ENCODE data around the gene CASTOR2. TPM values are rescaled to one million over a fixed set of nuclear protein-coding genes. Genes with fewer than 3 reads are reported as not detected.

CASTOR2 gene
- total and polyA plus RNA-seq, 2 of the 8 experiments (the other 6 are each of a cell fraction or from before 2014, with no cell fraction given) = 12.1 to 47.8 TPM

DNA sequence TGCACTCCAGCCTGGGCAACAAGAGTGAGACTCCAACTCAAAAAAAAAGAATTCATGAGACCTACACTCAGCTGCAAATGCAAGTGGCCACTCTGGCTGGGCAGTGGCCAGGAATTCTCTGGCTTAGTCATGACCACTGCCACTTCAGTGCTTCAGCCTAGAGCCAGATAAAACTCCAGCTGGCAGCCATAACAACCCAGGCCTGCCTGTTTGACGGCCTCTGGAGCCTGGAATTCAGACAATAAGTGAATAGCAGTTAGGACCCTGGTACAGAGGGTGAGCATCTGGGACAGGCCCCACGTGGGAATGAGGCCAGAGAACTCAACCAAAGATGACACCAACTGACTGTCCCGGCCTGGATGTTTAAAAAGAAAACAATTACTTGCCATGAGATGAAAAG, 90.2 kb downstream of the CASTOR2 start:
- no peak overlapping the region for H2AK5ac ChIP-seq (ENCODE audit: low read depth, low read length)
- 92% methylated on average over 3 of the region's 3 CpGs; no CpG with 5 or more reads in 1 of the 2 experiments for WGBS, 2 experiments (ENCODE audit: extremely low coverage in 1 of 2, insufficient coverage in 1 of 2, insufficient read length in 1 of 2, insufficient replicate concordance in 2 of 2, low coverage in 1 of 2, low lambda C conversion rate in 2 of 2, missing lambda C conversion rate in 1 of 2)
- H3K18ac ChIP-seq (ENCODE audit: extremely low read depth, low read length) = no peak overlapping the region
- no peak overlapping the region for H2AFZ ChIP-seq (ENCODE audit: low read length)
- H3K4me3 ChIP-seq (ENCODE audit: extremely low read depth in 1 of 4, insufficient read depth in 2 of 4, low read depth in 3 of 4, low read length in 4 of 4) = no peak overlapping the region
- no peak overlapping the region for H3K56ac ChIP-seq (replicated peaks; ENCODE audit: insufficient read length, low read depth, low read length)
- no peak overlapping the region for H2BK5ac ChIP-seq (ENCODE audit: low read depth, low read length)
- H3K4ac ChIP-seq (replicated peaks; ENCODE audit: insufficient read length, low read depth, low read length) = no peak overlapping the region
- no peaks in the 10 kb centered on the region for H3K9me3 ChIP-seq (ENCODE audit: insufficient read depth in 2 of 2, low read depth in 1 of 2, low read length in 1 of 2)
- no peaks in the 10 kb centered on the region for H3K79me2 ChIP-seq (ENCODE audit: control insufficient read depth in 1 of 2, insufficient read depth in 2 of 2, low read length in 2 of 2)
- no peak overlapping the region for H3K4me2 ChIP-seq (ENCODE audit: insufficient read depth in 1 of 2, low read depth in 2 of 2, low read length in 2 of 2)
- no peaks in the 10 kb centered on the region; the same call in 1 of the 2 replicates for H3K79me1 ChIP-seq (ENCODE audit: low read depth, low read length)
- POLR2A ChIA-PET (ENCODE audit: partially characterized antibody) = interaction anchor here (3.1 kb wide), 1 partner anchor 17 kb away, joined by 15 read pairs; no protein-coding TSS in a partner anchor
- H3K4me1 ChIP-seq (replicated peaks in 1 of 4; ENCODE audit: control insufficient read depth in 3 of 4, insufficient read depth in 4 of 4, low read length in 3 of 4) = no peaks in the 10 kb centered on the region
- H4K8ac ChIP-seq (ENCODE audit: extremely low read depth, insufficient read depth, low read length) = no peak overlapping the region
- H4K20me1 ChIP-seq (replicated peaks in 1 of 2; ENCODE audit: control insufficient read depth in 1 of 2, insufficient read depth in 2 of 2, low read length in 2 of 2) = no peaks in the 10 kb centered on the region
- no peak overlapping the region for H2BK12ac ChIP-seq (ENCODE audit: low read depth, low read length)
- CTCF ChIA-PET (ENCODE audit: partially characterized antibody) = interaction anchor here (1.2 to 2.4 kb wide), 2 partner anchors 10 to 21 kb away, joined by 5 to 6 read pairs; no protein-coding TSS in a partner anchor
- FAIRE-seq = no peak
- no peak overlapping the region for H2BK120ac ChIP-seq (replicated peaks; ENCODE audit: low read depth, low read length)
- DNase-seq (ENCODE audit: low read depth in 1 of 2, low spot score in 2 of 2) = no peak
- H2BK20ac ChIP-seq (ENCODE audit: low read length) = no peak overlapping the region
- no peak overlapping the region for H3K9ac ChIP-seq (replicated peaks in 1 of 4; ENCODE audit: extremely low read depth in 1 of 4, low read depth in 3 of 4, low read length in 3 of 4)
- no peak overlapping the region for H3K14ac ChIP-seq (ENCODE audit: insufficient read length)
- no peak overlapping the region for H3K23ac ChIP-seq (ENCODE audit: insufficient read length)
- H2BK15ac ChIP-seq (ENCODE audit: low read length) = no peak overlapping the region
- H3K27me3 ChIP-seq (replicated peaks in 1 of 4; ENCODE audit: control insufficient read depth in 3 of 4, extremely low read depth in 1 of 4, insufficient read depth in 3 of 4, low read length in 3 of 4) = no peaks in the 10 kb centered on the region
- H3K36me3 ChIP-seq (ENCODE audit: control insufficient read depth in 2 of 4, insufficient read depth in 4 of 4, low read length in 3 of 4) = peaks cover 20 to 70% (median 38%) of the 10 kb centered on the region in 4 experiments; a peak in 7 of 8 replicates
- H3K23me2 ChIP-seq (ENCODE audit: low read depth, low read length) = no peaks in the 10 kb centered on the region
- H4K5ac ChIP-seq (ENCODE audit: insufficient read length, low read depth, low read length) = no peak overlapping the region
- H3K27ac ChIP-seq (ENCODE audit: low read depth, low read length) = no peak overlapping the region
- no peak overlapping the region for H4K91ac ChIP-seq (replicated peaks; ENCODE audit: insufficient read length, low read length)
- TF ChIP-seq HDAC6 (IDR thresholded peaks at IDR 0.05; ENCODE audit: low read depth, low read length) = no peak
- no peak for TF ChIP-seq POU5F1 (IDR thresholded peaks at IDR 0.05; ENCODE audit: low read depth, low read length)
- TF ChIP-seq RFX5 (IDR thresholded peaks at IDR 0.05; ENCODE audit: borderline replicate concordance, low read depth, low read length) = no peak
- no peak for TF ChIP-seq FOSL1 (IDR thresholded peaks at IDR 0.05; ENCODE audit: insufficient read depth, low read depth, low read length)
- TF ChIP-seq MAX (IDR thresholded peaks at IDR 0.05) = no peak
- TF ChIP-seq E2F6 (IDR thresholded peaks at IDR 0.05) = no peak
- TF ChIP-seq ATF3 (IDR thresholded peaks at IDR 0.05; ENCODE audit: insufficient read depth, low read depth, low read length) = no peak
